ENCODE results near the gene ANKMY1.
"Not testable (repeated sequence)": the region's sequence is repeated elsewhere in the genome, so short reads cannot be mapped to it uniquely, and the experiment has no call there.

Gene ANKMY1

GRCh38 chr2:240505910-240506309, 51.9 kb downstream of the ANKMY1 start:
- no peak for DNase-seq (ENCODE audit: low read depth in 2 of 2)

- no peak for DNase-seq (ENCODE audit: low read depth in 2 of 2)
Observed at GRCh38 chr2:240503848-240504247, 53.9 kb downstream of the ANKMY1 start.

DNA sequence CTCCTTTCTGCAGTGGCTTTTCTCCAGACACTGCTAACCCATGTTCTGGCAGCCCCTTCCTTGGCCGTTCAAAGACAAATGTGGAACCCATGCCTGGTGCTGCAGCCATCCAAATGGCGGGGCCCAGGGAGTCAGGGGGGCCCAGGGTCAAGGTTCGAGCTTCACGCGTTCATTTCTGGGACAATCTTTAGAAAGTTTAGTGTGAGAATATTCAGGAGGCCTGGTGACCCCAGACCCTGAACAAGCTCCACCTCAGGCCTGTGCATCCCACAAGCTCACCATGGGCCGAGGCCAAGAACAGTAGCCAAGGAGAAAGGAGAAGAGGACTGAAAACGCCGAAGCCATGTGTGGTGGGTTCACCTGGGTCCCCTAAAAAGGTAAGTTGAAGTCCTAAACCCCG, 54.4 kb downstream of the ANKMY1 start:
- DNase-seq (ENCODE audit: low read depth in 2 of 2): no peak

DNA sequence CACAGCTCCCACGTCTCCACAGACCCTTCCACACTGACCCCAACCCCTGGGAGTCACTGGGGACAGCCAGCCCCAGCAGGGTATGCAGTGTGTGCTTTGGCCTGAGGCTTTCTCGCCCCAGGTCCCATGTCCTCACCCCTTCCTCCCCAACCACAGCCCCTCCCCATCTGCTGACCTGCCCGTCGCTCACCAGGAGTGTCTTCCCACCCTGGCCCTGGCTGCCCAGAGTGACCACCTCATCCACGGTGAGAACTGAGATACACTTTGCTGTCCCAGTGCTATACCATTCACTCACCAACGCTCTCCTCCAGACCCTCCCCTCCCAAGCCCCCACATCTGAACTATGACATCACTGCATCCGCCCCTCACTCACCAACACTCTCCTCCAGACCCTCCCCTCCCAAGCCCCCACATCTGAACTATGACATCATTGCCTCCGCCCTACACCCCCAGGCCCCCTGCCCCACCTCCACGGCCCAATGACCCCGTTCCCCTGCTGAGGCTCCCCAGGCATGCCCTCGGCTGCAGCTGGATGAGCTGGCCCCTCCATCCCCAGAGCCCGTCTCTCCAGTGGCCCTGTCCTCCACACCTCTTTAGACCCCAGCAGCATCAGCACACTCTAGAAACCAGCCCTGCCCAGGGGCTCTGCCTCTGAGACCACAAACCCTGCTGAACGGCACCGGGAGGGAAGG, 55.2 kb downstream of the ANKMY1 start:
- no peak for DNase-seq (ENCODE audit: low read depth in 2 of 2)

GRCh38 chr2:240502059-240502429, 55.7 kb downstream of the ANKMY1 start:
- DNase-seq (ENCODE audit: low read depth in 2 of 2): no peak

DNA sequence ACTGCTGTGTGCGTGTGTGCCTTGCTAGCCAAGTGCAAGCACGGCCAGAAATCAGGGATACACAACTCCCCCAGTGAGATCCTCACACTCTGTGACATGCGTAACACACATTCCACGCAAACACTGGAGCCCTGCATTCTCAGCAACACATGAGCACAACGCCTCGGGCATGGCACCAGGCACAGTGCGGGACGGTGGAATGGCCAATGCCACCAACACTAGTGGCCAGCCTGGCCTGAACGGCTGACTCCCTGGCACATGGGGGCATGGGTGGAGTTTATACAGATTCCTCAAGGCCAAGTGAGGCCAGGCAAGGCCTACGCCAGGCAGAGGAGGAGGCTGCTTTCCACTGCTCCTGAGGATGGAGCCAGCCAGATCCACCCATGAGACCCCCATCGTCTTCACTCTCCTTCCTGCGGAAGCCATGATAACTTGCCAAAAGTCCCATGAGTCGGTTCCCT, 56.2 kb downstream of the ANKMY1 start:
- no peak for DNase-seq (ENCODE audit: low read depth in 2 of 2)

GRCh38 chr2:240500561-240501423, 57.0 kb downstream of the ANKMY1 start:
- DNase-seq (ENCODE audit: low read depth in 2 of 2): no peak

DNA sequence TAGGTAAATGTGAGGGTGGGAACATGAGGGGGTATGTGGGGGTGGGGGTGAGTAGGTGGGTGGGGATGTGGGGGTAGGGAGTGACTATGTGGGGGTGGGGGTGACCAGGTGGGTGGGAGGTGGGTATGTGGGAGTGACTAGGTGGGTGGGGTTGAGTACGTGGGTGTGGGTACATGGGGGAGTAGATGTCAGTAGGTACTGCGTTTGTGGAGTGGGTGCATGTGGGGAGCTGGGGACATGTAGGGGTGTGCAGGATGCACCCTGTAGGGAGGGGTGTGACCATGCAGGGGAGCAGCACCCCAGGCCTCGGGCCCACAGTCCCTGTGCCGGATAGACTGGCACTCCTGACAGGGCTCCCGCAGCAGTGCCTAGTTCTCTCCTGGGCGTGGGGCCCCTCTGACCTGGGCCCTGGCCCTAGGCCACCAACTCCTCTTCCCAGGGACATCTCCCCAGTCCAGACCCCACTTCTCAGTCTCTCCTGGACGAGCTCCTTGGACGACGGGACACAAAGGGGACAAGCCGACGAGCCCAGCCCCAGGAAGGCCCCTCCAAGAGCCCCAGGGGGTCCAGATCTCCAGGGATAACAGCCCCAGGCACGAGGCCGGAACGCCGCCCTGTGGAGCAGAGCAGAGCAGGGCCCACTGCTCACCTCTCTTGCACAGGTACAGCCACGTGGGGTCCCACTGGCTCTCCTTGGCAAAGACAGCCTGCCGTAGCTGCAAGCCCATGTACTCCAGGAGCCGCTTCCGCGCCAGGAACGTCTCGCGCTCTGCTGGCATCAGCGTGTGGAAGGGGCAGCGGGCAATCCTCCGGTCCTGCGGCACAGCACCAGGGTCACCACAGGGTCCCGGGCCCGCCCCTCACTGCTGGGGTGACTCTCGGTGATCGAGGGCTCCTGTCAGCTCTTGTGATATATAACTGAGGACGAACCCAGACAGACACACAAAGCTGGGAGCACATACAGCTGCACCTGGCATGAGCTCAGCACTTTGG, 58.2 kb downstream of the ANKMY1 start:
- DNase-seq (ENCODE audit: low read depth in 2 of 2): no peak

DNA sequence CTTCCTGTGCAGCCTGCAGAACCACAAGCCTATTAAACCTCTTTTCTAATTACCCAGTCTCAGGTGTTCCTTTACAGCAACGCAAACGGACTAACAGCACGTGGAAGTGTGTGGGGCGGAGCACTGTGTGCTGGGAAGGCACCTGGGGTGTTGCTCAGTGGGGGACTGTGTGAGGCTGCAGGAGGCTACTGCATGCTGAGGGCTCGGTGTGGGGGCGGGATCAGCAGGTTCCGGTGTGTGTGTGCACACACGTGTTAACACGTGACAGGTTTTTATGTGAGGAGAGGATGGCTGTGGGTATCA, 58.9 kb downstream of the ANKMY1 start:
- no peak for DNase-seq (ENCODE audit: low read depth in 2 of 2)

DNA sequence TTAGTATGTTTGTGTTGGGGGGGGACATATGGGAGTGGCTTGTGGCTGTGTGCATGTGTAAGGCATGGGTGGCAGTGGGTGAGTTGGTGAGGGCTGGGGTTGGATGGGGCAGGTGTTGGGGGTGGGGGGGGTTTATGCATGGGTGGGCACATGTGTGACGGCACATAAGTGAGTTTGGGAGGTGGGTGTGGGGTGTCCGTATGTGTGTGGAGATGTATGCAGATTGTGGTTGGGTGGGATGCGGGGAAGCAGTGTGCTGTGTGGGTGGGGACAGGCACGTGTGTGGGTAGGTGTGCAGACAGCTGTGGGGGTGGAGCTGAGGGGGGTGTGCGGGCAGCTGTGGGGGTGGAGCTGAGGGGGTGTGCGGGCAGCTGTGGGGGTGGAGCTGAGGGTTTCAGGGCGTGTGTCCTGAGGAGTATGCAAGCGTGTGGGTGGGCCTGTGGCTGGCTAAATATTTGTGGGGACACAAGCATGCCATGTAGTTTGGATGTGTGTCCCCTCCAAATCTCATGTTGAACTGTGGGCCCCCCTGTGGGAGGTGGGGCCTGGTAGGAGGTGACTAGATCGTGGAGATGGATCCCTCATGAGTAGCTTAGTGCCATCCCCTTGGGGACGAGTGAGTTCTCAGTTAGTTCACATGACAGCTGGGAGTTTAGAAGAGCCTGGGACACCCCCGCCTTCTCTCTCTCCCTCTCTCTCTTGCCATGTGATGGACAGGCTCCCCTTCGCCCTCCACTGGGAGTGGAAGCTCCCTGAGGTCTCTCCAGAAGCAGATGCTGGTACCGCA, 59.4 kb downstream of the ANKMY1 start:
- no peak for DNase-seq (ENCODE audit: low read depth in 2 of 2)

- not testable (repeated sequence) for DNase-seq (ENCODE audit: low read depth in 2 of 2)
Observed at GRCh38 chr2:240497082-240497481, 60.7 kb downstream of the ANKMY1 start.

GRCh38 chr2:240494942-240495341, 62.8 kb downstream of the ANKMY1 start:
- not testable (repeated sequence) for DNase-seq (ENCODE audit: low read depth in 2 of 2)

DNA sequence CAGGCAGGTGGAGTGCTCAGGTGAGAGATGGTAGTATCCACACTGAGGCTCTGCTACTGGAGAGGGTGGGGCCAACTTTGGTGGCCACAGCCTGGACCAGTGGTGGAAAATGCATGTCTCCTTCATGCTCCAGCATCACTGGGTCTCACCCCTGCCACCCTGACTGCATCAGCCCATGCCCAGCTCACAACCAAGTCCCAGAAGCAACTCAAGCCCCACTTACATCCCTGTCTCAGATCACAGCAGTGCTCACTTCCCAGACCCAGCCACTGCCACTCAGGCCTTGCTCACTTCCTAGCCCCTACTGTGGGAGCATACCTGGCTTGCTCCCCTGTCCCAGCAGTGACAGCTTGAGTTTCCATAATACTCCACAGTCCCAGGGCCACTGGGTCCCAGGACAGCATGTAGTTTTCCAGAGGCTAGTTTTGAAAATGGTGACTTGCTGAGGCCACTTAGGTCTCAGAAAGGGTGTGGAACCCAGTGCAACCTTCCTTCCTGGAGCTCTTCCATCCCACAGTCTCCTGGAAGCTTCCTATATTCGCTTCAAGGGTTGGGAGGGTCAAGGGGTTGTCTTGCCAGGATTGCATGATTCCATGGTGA, 63.5 kb downstream of the ANKMY1 start:
- no peak for DNase-seq (ENCODE audit: low read depth in 2 of 2)

- no peak for DNase-seq (ENCODE audit: low read depth in 2 of 2)
Observed at GRCh38 chr2:240491483-240491882, 66.3 kb downstream of the ANKMY1 start.

DNA sequence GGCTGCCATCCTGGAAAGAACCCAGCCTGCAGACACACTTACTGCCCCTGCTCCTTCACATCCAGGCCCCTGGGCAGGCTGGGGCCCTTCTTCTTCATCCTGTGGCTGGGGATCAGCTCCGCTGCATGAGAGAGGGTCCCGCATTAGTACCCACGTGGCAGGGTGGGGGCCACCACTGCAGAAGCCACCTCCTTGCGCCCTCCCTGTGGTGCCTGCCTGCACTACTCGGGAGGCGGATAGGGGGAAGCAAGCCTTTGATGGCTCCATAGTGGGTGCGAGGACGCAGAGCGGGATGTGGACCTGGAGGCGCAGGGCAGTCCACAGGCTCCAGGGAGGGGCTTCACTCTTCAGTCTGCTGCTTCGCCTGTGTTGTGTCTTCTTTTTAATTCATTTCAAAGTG, 75.6 kb downstream of the ANKMY1 start:
- DNase-seq (ENCODE audit: low read depth in 2 of 2): no peak

GRCh38 chr2:240481720-240482119, 76.1 kb downstream of the ANKMY1 start:
- DNase-seq (ENCODE audit: low read depth in 2 of 2): no peak

GRCh38 chr2:240480834-240481623, 76.8 kb downstream of the ANKMY1 start:
- DNase-seq (ENCODE audit: low read depth in 2 of 2): no peak

DNA sequence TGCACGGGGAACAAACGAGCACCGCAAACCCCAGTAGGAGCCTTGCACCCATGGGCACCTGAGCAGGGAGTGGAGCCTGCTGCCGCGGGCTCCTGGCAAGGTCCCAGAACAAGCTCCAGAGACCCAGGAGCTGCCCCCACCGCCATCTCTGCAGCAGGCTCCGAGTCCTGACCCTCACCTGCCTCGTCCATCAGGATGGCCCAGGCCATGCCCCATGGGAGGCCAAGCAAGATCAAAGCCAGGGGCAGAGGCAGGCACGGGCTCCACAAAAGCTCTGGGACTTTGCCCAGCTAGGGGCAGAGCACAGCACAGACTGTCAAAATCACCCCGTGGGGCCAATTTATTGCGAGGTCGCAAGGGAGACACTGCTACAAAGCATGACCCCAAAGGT, 78.7 kb downstream of the ANKMY1 start:
- DNase-seq (ENCODE audit: low read depth in 2 of 2): no peak

DNA sequence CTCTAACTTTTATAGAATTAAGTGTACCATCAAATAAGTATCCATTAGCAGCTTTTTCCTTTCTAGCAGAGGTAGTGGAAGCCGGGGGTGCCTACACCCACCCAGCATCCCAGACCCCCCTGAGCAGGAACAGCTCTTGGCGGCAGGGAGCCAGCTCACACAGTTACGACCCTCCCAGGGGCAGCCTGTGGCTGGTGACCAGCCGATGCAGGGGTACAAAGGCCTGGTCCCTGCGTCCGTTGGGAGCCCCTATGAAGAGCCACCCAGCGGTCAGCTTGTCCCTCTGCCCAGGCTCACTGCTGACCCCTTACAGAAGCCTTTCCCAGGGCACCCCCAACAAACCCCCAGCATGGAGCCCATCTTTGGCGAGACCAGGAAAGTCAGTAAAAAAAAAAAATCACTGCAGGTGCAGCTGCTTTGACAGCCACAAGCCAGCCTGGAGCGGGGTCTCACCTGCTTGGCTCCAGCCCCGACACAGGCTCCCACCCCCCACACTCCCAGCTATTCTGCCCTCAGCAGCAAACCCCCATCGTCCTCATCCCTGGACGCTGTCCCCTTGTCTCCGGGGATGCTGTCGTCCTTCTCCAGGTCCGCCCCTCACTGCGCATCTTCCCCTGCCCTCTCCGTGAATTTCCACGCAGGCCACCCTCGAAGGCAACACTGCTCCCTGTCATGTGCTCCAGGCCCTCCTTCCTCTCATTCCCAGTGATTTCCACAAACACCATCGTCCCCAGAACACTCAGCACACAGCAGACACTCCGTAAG, 79.3 kb downstream of the ANKMY1 start:
- DNase-seq (ENCODE audit: low read depth in 2 of 2): no peak

All from stimulated activated CD8-positive, alpha-beta memory T cell treated with anti-CD3 and anti-CD28 coated beads, Interleukin-7, amount 100 ng/mL, for 4 hours (primary cell).